SK-N-SH (cell line): ENCODE measurements around the gene ARHGEF19. TPM values are rescaled to one million over a fixed set of nuclear protein-coding genes. Genes with fewer than 3 reads are reported as not detected.

ENCODE experiments used
- CTCF ChIA-PET: fragments of 300-600, 350-600 bp; formaldehyde crosslinking; extraction: SDS; loops from one replicate; lab custom pipeline; 2021; lab: Yijun Ruan, JAX
- POLR2A ChIA-PET: fragments of 350-600 bp; sonication (Branson Sonifier 250); formaldehyde crosslinking; extraction: SDS; loops from one replicate; lab custom pipeline; 2020; ENCODE audit warnings: antibody characterized with exemption, inconsistent platforms; lab: Yijun Ruan, JAX
- DNase-seq: peaks from one replicate; pipeline ENCODE4 v3.0.0; 2012
- H2AFZ ChIP-seq: fragments of 200-600 bp; sonication (generic); 2 replicates; pipeline ENCODE4 v1.8.1; 2016; ENCODE audit warnings: antibody characterized with exemption, mild to moderate bottlenecking, low read depth
- H3F3A ChIP-seq: fragments of 200-600 bp; sonication (generic); replicated peaks from 2 replicates; pipeline ENCODE3; 2016; ENCODE audit warnings: antibody characterized with exemption, mild to moderate bottlenecking; ENCODE audit not compliant: insufficient read depth
- H3K27ac ChIP-seq, 2 experiments: fragments of 200-500 bp in 1 of 2; fragments of 200-600 bp in 1 of 2; sonication (Bioruptor generic) in 1 of 2; sonication (generic), shearing (Covaris generic) in 1 of 2; 2 replicates each; pipeline versions ENCODE4 v1.5.1 to v1.6.1; 2014 to 2016; ENCODE audit warnings: low read depth in 2 of 2, inconsistent platforms in 1 of 2, low read length in 1 of 2, mild to moderate bottlenecking in 1 of 2, mixed read lengths in 1 of 2
- H3K27me3 ChIP-seq: fragments of 200-600 bp; sonication (generic), shearing (Covaris generic); 2 replicates; pipeline ENCODE4 v1.6.1; 2016; ENCODE audit warnings: mixed run types; ENCODE audit not compliant: insufficient read depth
- H3K36me3 ChIP-seq, 2 experiments: fragments of 200-500 bp in 1 of 2; fragments of 200-600 bp in 1 of 2; sonication (Bioruptor generic) in 1 of 2; sonication (generic) in 1 of 2; replicated peaks in 1 of 2; 2 replicates each; pipeline versions ENCODE3 to v1.5.1; 2014 to 2016; ENCODE audit warnings: low read length in 1 of 2, mild to moderate bottlenecking in 1 of 2; ENCODE audit not compliant: insufficient read depth in 2 of 2, control insufficient read depth in 1 of 2
- H3K4me1 ChIP-seq, 2 experiments: fragments of 200-500 bp in 1 of 2; fragments of 200-600 bp in 1 of 2; sonication (Bioruptor generic) in 1 of 2; sonication (generic), shearing (Covaris generic) in 1 of 2; 2 replicates each; pipeline versions ENCODE4 v1.5.1 to v1.6.1; 2014 to 2016; ENCODE audit warnings: low read depth in 1 of 2, low read length in 1 of 2, mixed run types in 1 of 2; ENCODE audit not compliant: insufficient read depth in 2 of 2, control insufficient read depth in 1 of 2
- H3K4me2 ChIP-seq: fragments of 200-600 bp; sonication (generic), shearing (Covaris generic); 2 replicates; pipeline ENCODE4 v1.6.1; 2017; ENCODE audit warnings: mixed run types
- H3K4me3 ChIP-seq, 2 experiments: fragments of 200-500 bp in 1 of 2; fragments of 200-600 bp in 1 of 2; sonication (Bioruptor generic) in 1 of 2; sonication (generic), shearing (Covaris generic) in 1 of 2; 2 replicates each; pipeline versions ENCODE4 v1.5.1 to v1.8.1; 2014 to 2016; ENCODE audit warnings: low read depth in 2 of 2, inconsistent platforms in 1 of 2, low read length in 1 of 2, mild to moderate bottlenecking in 1 of 2, mixed read lengths in 1 of 2, moderate library complexity in 1 of 2
- H3K79me2 ChIP-seq: fragments of 200-600 bp; sonication (generic); 2 replicates; pipeline ENCODE4 v1.8.1; 2017; ENCODE audit warnings: mild to moderate bottlenecking; ENCODE audit not compliant: insufficient read depth
- H3K9ac ChIP-seq: fragments of 200-600 bp; sonication (generic); 2 replicates; pipeline ENCODE4 v1.6.1; 2017; ENCODE audit warnings: mixed run types
- H3K9me2 ChIP-seq: fragments of 200-600 bp; sonication (generic); 2 replicates; pipeline ENCODE4 v1.6.1; 2017; ENCODE audit warnings: mixed run types
- H3K9me3 ChIP-seq: fragments of 200-600 bp; sonication (generic); 2 replicates; pipeline ENCODE4 v1.6.1; 2017; ENCODE audit warnings: mixed run types, mild to moderate bottlenecking, moderate library complexity
- H4K20me1 ChIP-seq: fragments of 200-600 bp; sonication (generic); 2 replicates; pipeline ENCODE4 v1.6.1; 2017; ENCODE audit warnings: mild to moderate bottlenecking, mixed run types; ENCODE audit not compliant: insufficient read depth
- CHD2 ChIP-seq: fragments of 150-350 bp; IDR thresholded peaks from 2 replicates; pipeline ENCODE4 v1.6.1; 2018; ENCODE audit warnings: low read length; ENCODE audit not compliant: partially characterized antibody
- ELF1 ChIP-seq: IDR thresholded peaks from 2 replicates; pipeline ENCODE4 v1.4.0; 2012
- EP300 ChIP-seq, 2 experiments: IDR thresholded peaks; 2 replicates each; pipeline versions ENCODE4 v1.4.0 to v1.6.1; 2012; ENCODE audit warnings: borderline replicate concordance in 1 of 2, low read depth in 1 of 2, low read length in 1 of 2
- EZH2phosphoT487 ChIP-seq: fragments of 200-600 bp; sonication (generic); IDR thresholded peaks from 2 replicates; pipeline ENCODE4 v1.6.1; 2017; ENCODE audit warnings: low read depth, mixed run types, mild to moderate bottlenecking, antibody characterized with exemption, moderate library complexity, borderline replicate concordance
- FOSL2 ChIP-seq: IDR thresholded peaks from 2 replicates; pipeline ENCODE4 v1.4.0; 2012; ENCODE audit warnings: low read depth, mild to moderate bottlenecking, moderate library complexity, borderline replicate concordance
- FOXJ3 ChIP-seq: sonication (generic); formaldehyde crosslinking; IDR thresholded peaks from 2 replicates; pipeline ENCODE4 v1.5.1; 2020; ENCODE audit warnings: mild to moderate bottlenecking, missing genetic modification reagents
- GATA2 ChIP-seq: sonication (generic); formaldehyde crosslinking; IDR thresholded peaks from 2 replicates; pipeline ENCODE4 v1.5.0; 2020; ENCODE audit warnings: mild to moderate bottlenecking, missing genetic modification reagents
- JUND ChIP-seq: IDR thresholded peaks from 2 replicates; pipeline ENCODE4 v1.4.0; 2012
- MAX ChIP-seq: IDR thresholded peaks from 2 replicates; pipeline ENCODE4 v1.4.0; 2012; ENCODE audit warnings: low read depth
- MEF2A ChIP-seq: IDR thresholded peaks from 2 replicates; pipeline ENCODE4 v1.4.0; 2012; ENCODE audit warnings: low read depth, borderline replicate concordance
- RCOR1 ChIP-seq: fragments of 150-350 bp; IDR thresholded peaks from 2 replicates; pipeline ENCODE4 v1.6.1; 2017; ENCODE audit warnings: antibody characterized with exemption, low read length
- RFX5 ChIP-seq: IDR thresholded peaks from 2 replicates; pipeline ENCODE4 v1.6.1; 2012; ENCODE audit warnings: mild to moderate bottlenecking, improper control_type of control experiment, low read length
- SIN3A ChIP-seq: IDR thresholded peaks from 2 replicates; pipeline ENCODE4 v1.6.1; 2012; ENCODE audit warnings: low read depth, mild to moderate bottlenecking, low read length, moderate library complexity, borderline replicate concordance
- SMC3 ChIP-seq: IDR thresholded peaks from 2 replicates; pipeline ENCODE4 v1.6.1; 2012; ENCODE audit warnings: low read depth, low read length, improper control_type of control experiment
- TAF1 ChIP-seq: IDR thresholded peaks from 2 replicates; pipeline ENCODE4 v1.6.1; 2012; ENCODE audit warnings: low read depth, mild to moderate bottlenecking, low read length, moderate library complexity, borderline replicate concordance
- TCF12 ChIP-seq: IDR thresholded peaks from 2 replicates; pipeline ENCODE4 v1.4.0; 2012
- TEAD4 ChIP-seq: IDR thresholded peaks from 2 replicates; pipeline ENCODE4 v1.4.0; 2012; ENCODE audit warnings: mild to moderate bottlenecking, borderline replicate concordance; ENCODE audit not compliant: insufficient read depth
- USF1 ChIP-seq: IDR thresholded peaks from 2 replicates; pipeline ENCODE4 v1.4.0; 2012; ENCODE audit warnings: low read depth, borderline replicate concordance
- USF2 ChIP-seq: fragments of 150-350 bp; IDR thresholded peaks from 2 replicates; pipeline ENCODE4 v1.6.1; 2017; ENCODE audit warnings: antibody characterized with exemption, low read length, low read depth, borderline replicate concordance
- YY1 ChIP-seq: IDR thresholded peaks from 2 replicates; pipeline ENCODE4 v1.4.0; 2012; ENCODE audit warnings: low read depth, mild to moderate bottlenecking
- WGBS: methylation state at CpG from one replicate; pipeline ENCODE4 v1.1.6; 2017; ENCODE audit warnings: low lambda C conversion rate; 5-methylcytosine and 5-hydroxymethylcytosine counted together
- polyA plus RNA-seq, 3 experiments: library from polyadenylated mRNA; depleted of rRNA; stranded (reverse); fragments of >200 nt; gene quantifications; 2 replicates each; pipeline ENCODE4 v1.2.3, GENCODE V29; 2012

ARHGEF19 gene
- polyA plus RNA-seq, 1 of the 3 experiments (the other 2 are of a cell fraction), result 11.5 TPM

GRCh38 chr1:16153096-16153998 lies 59.1 kb downstream of the ARHGEF19 start:
- 70% methylated on average over 11 of the region's 13 CpGs for WGBS
- H3K27me3 ChIP-seq, result no peaks in the 10 kb centered on the region
- peaks cover 16 to 23% of the 10 kb centered on the region in 2 experiments for H3K36me3 ChIP-seq
- POLR2A ChIA-PET, result interaction anchor here (1.2 kb wide), 1 partner anchor 21 kb away, joined by 3 read pairs; no protein-coding TSS in a partner anchor
- peak overlapping the region; percentile 94 for H3K9ac ChIP-seq
- no peak for TF ChIP-seq FOXJ3 (CRISPR knock-in tag)
- no peak for TF ChIP-seq FOSL2
- TF ChIP-seq USF2, result no peak
- TF ChIP-seq MEF2A, result no peak
- TF ChIP-seq USF1, result no peak
- no peak for TF ChIP-seq TAF1
- TF ChIP-seq RFX5, result no peak
- no peak for TF ChIP-seq ELF1
- no peak for TF ChIP-seq EP300 (IDR thresholded peaks at IDR 0.05; ENCODE audit: borderline replicate concordance in 1 of 2, low read depth in 1 of 2, low read length in 1 of 2)
- no peak for TF ChIP-seq YY1
- TF ChIP-seq CHD2, result no peak
- TF ChIP-seq GATA2 (CRISPR knock-in tag), result no peak
- no peak for TF ChIP-seq TEAD4
- no peak for TF ChIP-seq SMC3
- no peak for TF ChIP-seq RCOR1
- no peak for TF ChIP-seq TCF12
- no peak for TF ChIP-seq EZH2phosphoT487
- TF ChIP-seq MAX, result no peak
- no peak for TF ChIP-seq JUND
- TF ChIP-seq SIN3A, result no peak
- H3K4me2 ChIP-seq, result peak overlapping the region; percentile 98
- peak overlapping the region; percentile 71 to 75; a peak in 3 of 4 replicates for H3K27ac ChIP-seq
- peaks cover 19% of the 10 kb centered on the region for H3F3A ChIP-seq
- H4K20me1 ChIP-seq, result peaks cover 10% of the 10 kb centered on the region; the same call in 1 of the 2 replicates
- H3K4me1 ChIP-seq, result peaks cover 30 to 43% of the 10 kb centered on the region in 2 experiments; a peak in 3 of 4 replicates
- no peak for DNase-seq
- no peaks in the 10 kb centered on the region for H3K9me3 ChIP-seq
- CTCF ChIA-PET, result interaction anchor here (0.7 to 8.8 kb wide), 5 partner anchors 10 to 73 kb away, joined by 3 to 125 read pairs (median 6); no protein-coding TSS in a partner anchor
- no peaks in the 10 kb centered on the region for H3K9me2 ChIP-seq
- H2AFZ ChIP-seq, result no peak overlapping the region
- peaks cover 80% of the 10 kb centered on the region for H3K79me2 ChIP-seq
- peak overlapping the region; percentile 57 to 91; a peak in 3 of 4 replicates for H3K4me3 ChIP-seq
